Muscle of leg (tissue), 11 donors: Measurements from ENCODE around the gene GOLGA7B. TPM values are rescaled to one million over a fixed set of nuclear protein-coding genes. Genes with fewer than 3 reads are reported as not detected.

Experiments used
- DNase-seq: peaks from one replicate; pipeline ENCODE4 v3.0.0; 2013
- H3K27ac ChIP-seq: one replicate; pipeline ENCODE4 v1.5.1; 2013; ENCODE audit warnings: mild to moderate bottlenecking, low read length, control low read depth
- H3K27me3 ChIP-seq: one replicate; pipeline ENCODE4 v1.6.1; 2013; ENCODE audit warnings: low read length; ENCODE audit not compliant: control insufficient read depth, insufficient read depth
- H3K36me3 ChIP-seq: one replicate; pipeline ENCODE4 v1.6.1; 2013; ENCODE audit warnings: low read length; ENCODE audit not compliant: control insufficient read depth, insufficient read depth
- H3K4me1 ChIP-seq: one replicate; pipeline ENCODE4 v1.6.1; 2013; ENCODE audit warnings: low read length; ENCODE audit not compliant: control insufficient read depth, insufficient read depth
- H3K4me3 ChIP-seq: one replicate; pipeline ENCODE4 v1.5.1; 2013; ENCODE audit warnings: low read length, control low read depth
- H3K9me3 ChIP-seq: replicated peaks from 2 replicates; pipeline ENCODE4 v1.6.1; 2013; ENCODE audit warnings: low read depth, low read length; ENCODE audit not compliant: control insufficient read depth
- WGBS: methylation state at CpG from one replicate; pipeline ENCODE4 v1.1.5; 2013; ENCODE audit warnings: missing lambda C conversion rate; ENCODE audit not compliant: insufficient coverage; 5-methylcytosine and 5-hydroxymethylcytosine counted together
- polyA plus RNA-seq, 8 donors: library from polyadenylated mRNA; unstranded; fragments of 120-200 nt; gene quantifications; one replicate each; pipeline versions ENCODE4 v1.2.1 to v1.2.3, GENCODE V29; 2013; ENCODE audit warnings: inconsistent platforms in 1 of 8, low replicate concordance in 1 of 8; ENCODE audit not compliant: insufficient read length in 8 of 8, insufficient read depth in 1 of 8
- total RNA-seq: library from RNA; stranded (reverse); fragments of 120-200 nt; gene quantifications from one replicate; pipeline ENCODE4 v1.2.4, GENCODE V29; 2013

The GOLGA7B gene
- total and polyA plus RNA-seq, 9 donors: 0.03 to 0.12 (median 0.07) TPM

GRCh38 chr10:97814996-97815395 lies 34.6 kb upstream of the GOLGA7B start:
- Histone ChIP-seq H3K27me3 (peaks cover 7% of the 10 kb centered on the region), H3K4me3 (no peak overlapping the region), H3K27ac (no peak overlapping the region), H3K36me3 (no peaks in the 10 kb centered on the region), H3K4me1 (no peaks in the 10 kb centered on the region), H3K9me3 (no peaks in the 10 kb centered on the region)
- DNase-seq: no peak
- 66% methylated on average over 5 of the region's 5 CpGs for WGBS

DNA sequence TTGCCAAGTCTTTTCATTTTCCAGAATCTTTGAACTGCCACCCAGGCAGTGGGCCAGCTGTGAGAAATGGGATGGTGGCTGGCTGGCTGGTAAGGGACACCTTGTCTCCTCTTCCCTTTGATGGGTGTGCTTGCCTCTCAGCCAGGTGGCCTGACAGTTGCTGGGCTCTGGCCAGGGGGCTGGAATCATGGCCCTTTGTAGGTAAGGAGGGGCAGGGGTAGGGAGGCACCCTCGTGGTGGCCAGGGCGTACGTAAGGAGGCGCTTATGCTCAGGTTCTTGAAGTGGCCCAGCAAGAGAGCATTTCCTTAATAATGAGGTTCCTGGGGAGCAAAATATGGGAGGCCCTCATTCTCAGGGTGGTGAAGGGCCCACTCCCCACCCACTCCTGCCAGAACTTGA lies 33.0 kb upstream of the GOLGA7B start:
- WGBS: 82% methylated on average over 2 of the region's 4 CpGs
- DNase-seq: no peak
- no peaks in the 10 kb centered on the region for H3K36me3 ChIP-seq
- H3K4me3 ChIP-seq: no peak overlapping the region
- H3K4me1 ChIP-seq: no peaks in the 10 kb centered on the region
- H3K27me3 ChIP-seq: peaks cover 10% of the 10 kb centered on the region
- H3K9me3 ChIP-seq: no peaks in the 10 kb centered on the region
- no peak overlapping the region for H3K27ac ChIP-seq

GRCh38 chr10:97818572-97818971 lies 31.1 kb upstream of the GOLGA7B start:
- Histone ChIP-seq H3K27me3 (peaks cover 14% of the 10 kb centered on the region), H3K36me3 (no peaks in the 10 kb centered on the region), H3K27ac (no peak overlapping the region), H3K4me3 (no peak overlapping the region), H3K4me1 (peaks cover 4% of the 10 kb centered on the region), H3K9me3 (no peaks in the 10 kb centered on the region)
- no peak for DNase-seq

GRCh38 chr10:97820096-97820704 lies 29.4 kb upstream of the GOLGA7B start:
- Histone ChIP-seq H3K9me3 (no peaks in the 10 kb centered on the region), H3K27ac (no peak overlapping the region), H3K4me1 (peaks cover 4% of the 10 kb centered on the region), H3K4me3 (no peak overlapping the region), H3K27me3 (peaks cover 14% of the 10 kb centered on the region), H3K36me3 (no peaks in the 10 kb centered on the region)
- WGBS: 88% methylated on average over 3 of the region's 8 CpGs
- DNase-seq: no peak

GRCh38 chr10:97821308-97822038 lies 28.2 kb upstream of the GOLGA7B start:
- no peak overlapping the region for H3K27ac ChIP-seq
- H3K27me3 ChIP-seq: peaks cover 14% of the 10 kb centered on the region
- WGBS: 22% methylated on average over 3 of the region's 9 CpGs

GRCh38 chr10:97822261-97822687 lies 27.4 kb upstream of the GOLGA7B start:
- DNase-seq: no peak
- H3K27ac ChIP-seq: no peak overlapping the region
- 62% methylated on average over 10 of the region's 10 CpGs for WGBS
- H3K4me1 ChIP-seq: peaks cover 4% of the 10 kb centered on the region
- peaks cover 11% of the 10 kb centered on the region for H3K27me3 ChIP-seq
- H3K9me3 ChIP-seq: no peaks in the 10 kb centered on the region
- H3K36me3 ChIP-seq: no peaks in the 10 kb centered on the region
- no peak overlapping the region for H3K4me3 ChIP-seq

More at GRCh38 chr10:97821308-97822038, 28.2 kb upstream of the GOLGA7B start:
- H3K4me1 ChIP-seq: peaks cover 4% of the 10 kb centered on the region
- no peak overlapping the region for H3K4me3 ChIP-seq
- no peak for DNase-seq
- H3K36me3 ChIP-seq: no peaks in the 10 kb centered on the region
- H3K9me3 ChIP-seq: no peaks in the 10 kb centered on the region

DNA sequence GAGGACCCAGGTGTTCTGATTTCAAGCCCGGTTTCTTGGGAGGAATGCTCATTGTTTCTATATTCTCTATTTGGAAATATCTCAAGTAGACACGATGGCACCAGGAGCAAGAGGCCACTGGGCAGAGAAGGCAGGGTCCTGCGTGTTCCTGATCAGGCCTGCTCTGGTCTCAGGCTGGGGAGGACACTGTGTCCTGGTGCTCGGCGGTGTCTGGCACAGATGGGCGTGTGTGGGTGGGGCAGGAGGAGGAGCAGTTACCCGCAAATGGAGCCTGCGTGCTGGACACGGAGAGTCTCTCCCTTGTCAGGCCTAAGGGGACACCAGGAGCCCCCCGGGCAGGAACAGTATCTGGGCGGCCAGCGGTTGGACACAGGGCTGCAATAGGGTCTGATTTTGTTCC lies 25.9 kb upstream of the GOLGA7B start:
- WGBS: 64% methylated on average over 11 of the region's 12 CpGs
- DNase-seq: no peak
- H3K4me3 ChIP-seq: no peak overlapping the region
- peaks cover 13% of the 10 kb centered on the region for H3K4me1 ChIP-seq
- no peak overlapping the region for H3K27ac ChIP-seq
- H3K9me3 ChIP-seq: no peaks in the 10 kb centered on the region
- H3K27me3 ChIP-seq: peaks cover 13% of the 10 kb centered on the region
- no peaks in the 10 kb centered on the region for H3K36me3 ChIP-seq

- H3K4me1 ChIP-seq: peaks cover 13% of the 10 kb centered on the region
- 60% methylated on average over 11 of the region's 12 CpGs for WGBS
- no peaks in the 10 kb centered on the region for H3K36me3 ChIP-seq
- DNase-seq: peak; percentile 60
- H3K9me3 ChIP-seq: no peaks in the 10 kb centered on the region
- no peak overlapping the region for H3K27ac ChIP-seq
- peaks cover 11% of the 10 kb centered on the region for H3K27me3 ChIP-seq
- H3K4me3 ChIP-seq: no peak overlapping the region
Observed at GRCh38 chr10:97825020-97825760, 24.5 kb upstream of the GOLGA7B start.

DNA sequence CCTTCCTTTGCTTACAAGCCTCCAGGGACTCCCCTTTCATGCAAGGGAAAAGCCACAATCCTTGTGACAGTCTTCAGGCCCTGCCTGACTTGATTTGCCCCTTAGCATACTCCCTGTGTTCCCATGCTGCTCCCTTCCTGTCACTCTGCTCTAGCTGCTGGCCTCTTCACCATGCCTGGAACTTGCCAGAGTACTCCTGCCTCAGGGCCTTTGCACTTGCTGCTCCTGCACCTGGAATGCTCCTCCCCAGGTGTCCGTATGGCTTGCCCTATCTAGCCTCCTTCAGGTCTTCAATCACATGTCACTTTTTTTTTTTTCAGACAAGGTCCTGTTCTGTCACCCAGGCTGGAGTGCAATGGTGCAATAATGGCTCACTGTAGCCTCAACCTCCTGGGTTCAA lies 22.8 kb upstream of the GOLGA7B start:
- Histone ChIP-seq H3K27ac (no peak overlapping the region), H3K9me3 (no peaks in the 10 kb centered on the region), H3K36me3 (no peaks in the 10 kb centered on the region), H3K4me1 (peaks cover 13% of the 10 kb centered on the region), H3K27me3 (peaks cover 8% of the 10 kb centered on the region), H3K4me3 (no peak overlapping the region)
- WGBS: 82% methylated on average over 1 of the region's 1 CpG
- DNase-seq: no peak

DNA sequence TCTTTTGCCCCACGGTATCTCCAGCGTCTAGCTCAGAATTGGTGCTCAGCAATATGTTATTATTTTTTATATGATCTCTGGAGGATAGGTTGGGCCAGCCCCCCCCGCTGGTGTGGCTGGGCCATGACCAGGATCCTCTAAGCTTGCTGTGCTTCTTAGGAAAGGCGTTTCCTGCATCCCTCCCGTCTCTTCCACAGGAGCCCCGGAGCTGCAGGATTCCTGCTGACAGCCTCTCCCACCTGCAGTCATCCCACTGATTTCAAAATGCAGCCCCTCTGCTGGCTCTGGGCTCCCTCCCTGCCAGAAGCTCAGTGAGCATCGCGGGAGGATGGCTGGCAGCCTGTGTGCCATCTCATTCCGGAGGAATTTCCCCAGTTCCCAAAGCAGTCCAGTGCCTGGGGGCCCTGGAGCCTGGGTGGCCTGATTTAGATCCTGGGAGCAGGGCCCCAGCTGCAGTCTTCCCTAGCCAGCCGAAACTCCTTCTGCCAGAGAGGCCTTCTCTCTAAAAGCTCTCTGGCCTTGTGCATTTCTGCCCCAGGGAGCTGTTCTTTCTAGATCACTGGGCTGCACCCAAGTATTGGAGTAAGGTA lies 21.8 kb upstream of the GOLGA7B start:
- H3K27me3 ChIP-seq: peaks cover 12% of the 10 kb centered on the region

More for the DNA sequence above, 21.8 kb upstream of the GOLGA7B start:
- Histone ChIP-seq H3K9me3 (no peaks in the 10 kb centered on the region), H3K36me3 (no peaks in the 10 kb centered on the region), H3K27ac (no peak overlapping the region), H3K4me1 (peaks cover 10% of the 10 kb centered on the region), H3K4me3 (no peak overlapping the region)
- DNase-seq: peak; percentile 16
- WGBS: 15% methylated on average over 8 of the region's 10 CpGs
